Progenitor cell of endocrine pancreas (in vitro differentiated cells): Measurements from ENCODE around the gene MAPKAPK5. TPM values are rescaled to one million over a fixed set of nuclear protein-coding genes. Genes with fewer than 3 reads are reported as not detected.

ENCODE experiments used
- DNase-seq: peaks from one replicate; pipeline ENCODE4 v3.0.0; 2021; ENCODE audit warnings: low spot score; ENCODE audit not compliant: unreplicated experiment
- H3K27ac Mint-ChIP-seq: 2 replicates; pipeline ENCODE4 v1.8.0; 2021; ENCODE audit warnings: mild to moderate bottlenecking, moderate library complexity, mixed read lengths
- H3K27me3 Mint-ChIP-seq: 2 replicates; pipeline ENCODE4 v1.8.0; 2021; ENCODE audit warnings: mixed read lengths
- H3K36me3 Mint-ChIP-seq: 2 replicates; pipeline ENCODE4 v1.8.0; 2022; ENCODE audit warnings: mixed read lengths; ENCODE audit not compliant: insufficient read depth
- H3K4me1 Mint-ChIP-seq: 2 replicates; pipeline ENCODE4 v1.8.0; 2021; ENCODE audit warnings: low read depth, mixed read lengths
- H3K4me3 Mint-ChIP-seq: 2 replicates; pipeline ENCODE4 v1.8.0; 2021; ENCODE audit warnings: low read depth, mild to moderate bottlenecking, moderate library complexity, mixed read lengths
- H3K9me3 Mint-ChIP-seq: 2 replicates; pipeline ENCODE4 v1.8.0; 2021; ENCODE audit warnings: low read depth, mixed read lengths
- total RNA-seq: library from RNA; stranded (reverse); gene quantifications from 2 replicates; pipeline ENCODE4 v1.2.1, GENCODE V29; 2021
- TF ChIP-seq, protein P1 (sequence below): fragments of 200-600 bp; sonication (generic); IDR thresholded peaks from one replicate; pipeline ENCODE4 v1.5.0; 2021; ENCODE audit warnings: antibody characterized with exemption, mild to moderate bottlenecking; ENCODE audit not compliant: unreplicated experiment

The MAPKAPK5 gene
- total RNA-seq, 1 donor from 2014 or later = 71.5 TPM

DNA sequence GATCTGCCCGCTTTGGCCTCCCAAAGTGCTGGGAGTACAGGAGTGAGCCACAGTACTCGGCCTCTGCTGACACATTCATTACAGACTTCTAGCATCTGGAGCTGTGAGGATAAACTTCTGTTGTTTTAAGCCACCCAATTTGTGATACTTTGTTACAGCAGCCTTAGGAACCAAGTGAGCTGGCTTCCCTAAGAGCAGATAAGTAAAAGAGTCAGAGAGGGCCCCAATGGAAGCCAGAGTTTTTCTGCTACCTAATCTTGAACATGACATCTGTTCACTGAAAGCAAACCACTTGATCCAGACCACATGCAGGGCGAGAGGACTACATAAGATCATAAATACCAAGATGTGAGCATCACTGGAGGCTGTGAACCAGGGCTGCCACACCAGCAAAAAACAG, 3.7 kb upstream of the MAPKAPK5 start:
- Mint-ChIP-seq H3K27me3 (no peaks in the 10 kb centered on the region), H3K36me3 (peaks cover 7% of the 10 kb centered on the region), H3K4me1 (peaks cover 22% of the 10 kb centered on the region), H3K27ac (no peak overlapping the region), H3K9me3 (no peaks in the 10 kb centered on the region), H3K4me3 (no peak overlapping the region)
- no peak for DNase-seq
- TF ChIP-seq, protein P1, sequence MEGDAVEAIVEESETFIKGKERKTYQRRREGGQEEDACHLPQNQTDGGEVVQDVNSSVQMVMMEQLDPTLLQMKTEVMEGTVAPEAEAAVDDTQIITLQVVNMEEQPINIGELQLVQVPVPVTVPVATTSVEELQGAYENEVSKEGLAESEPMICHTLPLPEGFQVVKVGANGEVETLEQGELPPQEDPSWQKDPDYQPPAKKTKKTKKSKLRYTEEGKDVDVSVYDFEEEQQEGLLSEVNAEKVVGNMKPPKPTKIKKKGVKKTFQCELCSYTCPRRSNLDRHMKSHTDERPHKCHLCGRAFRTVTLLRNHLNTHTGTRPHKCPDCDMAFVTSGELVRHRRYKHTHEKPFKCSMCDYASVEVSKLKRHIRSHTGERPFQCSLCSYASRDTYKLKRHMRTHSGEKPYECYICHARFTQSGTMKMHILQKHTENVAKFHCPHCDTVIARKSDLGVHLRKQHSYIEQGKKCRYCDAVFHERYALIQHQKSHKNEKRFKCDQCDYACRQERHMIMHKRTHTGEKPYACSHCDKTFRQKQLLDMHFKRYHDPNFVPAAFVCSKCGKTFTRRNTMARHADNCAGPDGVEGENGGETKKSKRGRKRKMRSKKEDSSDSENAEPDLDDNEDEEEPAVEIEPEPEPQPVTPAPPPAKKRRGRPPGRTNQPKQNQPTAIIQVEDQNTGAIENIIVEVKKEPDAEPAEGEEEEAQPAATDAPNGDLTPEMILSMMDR = no peak

DNA sequence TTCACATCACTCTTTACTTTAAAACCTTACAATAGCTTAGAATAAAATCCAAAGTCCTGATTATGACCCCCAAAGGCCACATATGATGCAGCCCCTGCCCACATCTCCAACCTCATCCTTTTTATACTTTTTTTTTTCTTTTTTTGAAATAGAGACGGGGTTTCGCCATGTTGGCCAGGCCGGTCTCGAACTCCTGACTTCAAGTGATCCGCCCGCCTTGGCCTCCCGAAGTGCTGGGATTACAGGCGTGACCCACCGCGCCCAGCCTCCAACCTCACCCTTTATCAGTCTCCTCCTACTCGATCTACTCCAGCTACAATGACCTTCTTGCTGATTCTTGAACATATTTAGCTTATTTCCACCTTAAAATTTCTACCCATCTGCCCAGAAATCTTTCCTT, 1.2 kb upstream of the MAPKAPK5 start:
- Mint-ChIP-seq H3K27me3 (no peaks in the 10 kb centered on the region), H3K4me1 (peaks cover 35% of the 10 kb centered on the region), H3K27ac (peak overlapping the region; percentile 99), H3K4me3 (peak overlapping the region; percentile 97), H3K36me3 (peaks cover 7% of the 10 kb centered on the region), H3K9me3 (no peaks in the 10 kb centered on the region)
- TF ChIP-seq, protein P1 = no peak
- DNase-seq = no peak

DNA sequence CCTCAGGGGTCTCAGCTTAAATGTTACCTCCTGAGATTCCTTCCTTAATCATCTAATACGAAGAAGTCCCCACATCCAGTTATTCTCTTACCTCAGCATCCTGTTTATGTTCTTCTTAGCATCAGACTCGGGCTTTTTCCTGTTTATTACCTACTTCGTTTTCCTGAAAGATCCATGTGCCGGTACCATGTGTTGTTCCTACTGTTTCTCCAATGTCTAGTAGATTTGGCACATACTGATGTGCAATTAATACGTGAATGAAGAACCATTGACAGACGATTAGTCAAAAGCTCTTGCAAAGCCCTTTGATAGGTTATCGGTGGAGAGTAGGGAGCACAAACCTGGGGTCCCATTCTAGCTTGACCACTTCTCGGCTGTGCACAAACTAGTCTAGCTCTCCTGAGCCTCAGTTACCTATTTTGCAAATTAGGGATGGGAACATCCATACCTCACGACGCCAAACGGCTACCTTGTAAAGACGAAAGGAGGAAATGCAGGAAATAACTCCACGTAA, 735 bp upstream of the MAPKAPK5 start:
- peak overlapping the region; percentile 97 for H3K4me3 Mint-ChIP-seq
- H3K4me1 Mint-ChIP-seq = peaks cover 35% of the 10 kb centered on the region
- DNase-seq = no peak
- peak overlapping the region; percentile 99 for H3K27ac Mint-ChIP-seq
- H3K27me3 Mint-ChIP-seq = no peaks in the 10 kb centered on the region
- no peaks in the 10 kb centered on the region for H3K9me3 Mint-ChIP-seq
- TF ChIP-seq, protein P1 = no peak
- H3K36me3 Mint-ChIP-seq = peaks cover 7% of the 10 kb centered on the region

DNA sequence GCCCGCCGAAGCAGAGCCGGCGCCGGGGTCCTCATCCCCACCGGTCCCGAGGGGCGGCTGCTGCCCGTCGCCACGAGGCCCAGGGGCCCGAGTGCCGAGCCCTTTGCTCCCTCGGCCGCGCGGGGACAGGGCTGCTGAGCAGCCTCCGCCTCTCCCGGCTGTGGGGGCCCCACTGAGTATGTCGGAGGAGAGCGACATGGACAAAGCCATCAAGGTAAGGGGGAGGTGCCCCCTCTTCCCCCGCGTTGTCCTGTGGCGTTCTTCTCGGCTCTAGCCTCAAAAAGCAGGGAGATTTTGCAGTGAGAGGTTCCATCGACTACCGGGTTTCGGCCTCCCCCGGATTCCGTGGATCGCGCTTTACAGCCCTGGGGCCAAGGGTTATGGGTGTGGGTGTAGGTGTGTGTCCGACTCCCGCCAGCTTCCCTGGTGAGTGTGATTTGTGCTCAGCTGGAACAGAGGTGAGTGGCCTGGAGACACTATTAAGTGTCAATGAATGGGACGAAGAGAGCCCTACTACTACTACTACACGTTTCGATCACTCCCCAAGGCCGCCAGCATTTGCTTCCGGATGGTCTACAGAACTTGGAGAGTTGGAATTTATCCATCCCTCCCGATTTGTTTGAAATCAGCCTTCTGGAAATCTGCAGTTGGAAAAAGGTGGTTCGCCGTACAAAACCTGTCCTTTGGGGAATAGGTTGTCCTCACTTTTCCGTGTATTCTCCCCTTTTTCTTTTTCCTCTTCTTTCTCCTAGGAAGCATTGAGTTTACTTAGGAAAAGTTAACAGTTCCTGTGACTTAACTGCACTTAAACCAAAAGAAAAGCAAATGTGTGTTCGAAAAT, 748 bp downstream of the MAPKAPK5 start:
- Mint-ChIP-seq H3K4me1 (peaks cover 35% of the 10 kb centered on the region), H3K9me3 (peaks cover 2% of the 10 kb centered on the region), H3K36me3 (peaks cover 9% of the 10 kb centered on the region), H3K27ac (peak overlapping the region; percentile 99), H3K27me3 (no peaks in the 10 kb centered on the region), H3K4me3 (peak overlapping the region; percentile 97)
- TF ChIP-seq, protein P1 = no peak
- DNase-seq = peak; percentile 13

DNA sequence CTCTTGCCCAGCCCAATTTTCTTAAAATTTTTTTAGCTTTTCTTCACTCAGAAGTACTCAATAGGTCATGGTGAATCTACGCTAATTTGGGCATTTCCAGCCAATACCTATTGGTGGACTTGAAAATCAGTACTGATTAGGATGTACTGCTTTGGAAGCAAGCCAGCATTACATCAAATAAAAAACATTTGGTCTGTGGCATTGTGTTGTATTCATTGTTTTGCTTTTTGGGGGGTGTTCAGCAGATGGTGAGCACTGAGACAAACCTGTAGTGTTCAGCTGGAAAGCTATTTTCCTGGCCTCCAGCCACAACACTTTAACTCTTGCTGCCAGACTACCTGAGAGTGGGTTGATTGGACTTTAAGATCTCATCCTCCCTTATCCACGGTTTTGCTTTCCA, 4.0 kb downstream of the MAPKAPK5 start:
- Mint-ChIP-seq H3K36me3 (peaks cover 8% of the 10 kb centered on the region), H3K27me3 (no peaks in the 10 kb centered on the region), H3K27ac (no peak overlapping the region), H3K4me3 (no peak overlapping the region), H3K9me3 (peaks cover 4% of the 10 kb centered on the region), H3K4me1 (peaks cover 23% of the 10 kb centered on the region)
- no peak for DNase-seq
- TF ChIP-seq, protein P1 = no peak
